Ovary (tissue), 3 donors: ENCODE data around the gene CA7.

ENCODE experiments used
- EP300 ChIP-seq: sonication (generic); formaldehyde crosslinking; IDR thresholded peaks from one replicate; pipeline ENCODE4 v1.6.1; 2017; ENCODE audit warnings: antibody characterized with exemption
- POLR2A ChIP-seq: fragments of 450-650 bp; IDR thresholded peaks from one replicate; pipeline ENCODE4 v1.6.1; 2017; ENCODE audit warnings: antibody characterized with exemption, mild to moderate bottlenecking, moderate library complexity
- TF ChIP-seq, protein P1 (sequence below), 3 donors: fragments of 450-650 bp in 2 of 3; fragments of 200-600 bp in 1 of 3; IDR thresholded peaks; one replicate each; pipeline versions ENCODE4 v1.5.1 to v1.8.0; 2016 to 2022; ENCODE audit warnings: antibody characterized with exemption in 3 of 3, mild to moderate bottlenecking in 1 of 3
- donor health status: DM: no; HTN: no; CAD: no.

DNA sequence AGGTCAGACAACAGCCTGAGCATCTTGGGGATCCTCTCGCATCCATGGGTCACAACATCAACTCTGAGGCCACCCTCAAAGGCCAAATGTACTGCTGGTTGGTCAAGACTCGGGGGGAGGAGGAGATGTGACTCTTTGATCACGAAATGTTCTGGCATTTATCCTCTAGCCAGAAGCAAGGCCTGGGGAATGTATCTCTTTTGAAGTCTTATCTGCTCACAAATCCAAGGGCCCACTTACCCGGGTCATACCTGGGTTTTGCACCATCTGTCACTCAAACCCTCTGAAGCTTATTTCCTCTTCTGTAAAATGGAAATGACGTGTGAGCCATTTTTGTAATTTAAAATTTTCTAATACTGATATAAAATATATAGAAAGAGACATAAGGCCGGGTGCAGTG is 13.2 kb downstream of the CA7 start:
- TF ChIP-seq, protein P1, sequence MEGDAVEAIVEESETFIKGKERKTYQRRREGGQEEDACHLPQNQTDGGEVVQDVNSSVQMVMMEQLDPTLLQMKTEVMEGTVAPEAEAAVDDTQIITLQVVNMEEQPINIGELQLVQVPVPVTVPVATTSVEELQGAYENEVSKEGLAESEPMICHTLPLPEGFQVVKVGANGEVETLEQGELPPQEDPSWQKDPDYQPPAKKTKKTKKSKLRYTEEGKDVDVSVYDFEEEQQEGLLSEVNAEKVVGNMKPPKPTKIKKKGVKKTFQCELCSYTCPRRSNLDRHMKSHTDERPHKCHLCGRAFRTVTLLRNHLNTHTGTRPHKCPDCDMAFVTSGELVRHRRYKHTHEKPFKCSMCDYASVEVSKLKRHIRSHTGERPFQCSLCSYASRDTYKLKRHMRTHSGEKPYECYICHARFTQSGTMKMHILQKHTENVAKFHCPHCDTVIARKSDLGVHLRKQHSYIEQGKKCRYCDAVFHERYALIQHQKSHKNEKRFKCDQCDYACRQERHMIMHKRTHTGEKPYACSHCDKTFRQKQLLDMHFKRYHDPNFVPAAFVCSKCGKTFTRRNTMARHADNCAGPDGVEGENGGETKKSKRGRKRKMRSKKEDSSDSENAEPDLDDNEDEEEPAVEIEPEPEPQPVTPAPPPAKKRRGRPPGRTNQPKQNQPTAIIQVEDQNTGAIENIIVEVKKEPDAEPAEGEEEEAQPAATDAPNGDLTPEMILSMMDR (IDR thresholded peaks at IDR 0.05), result no peak
- TF ChIP-seq POLR2A (no peak), EP300 (no peak)
